Measurements from ENCODE around the gene C1QTNF3.

C1QTNF3 gene

GRCh38 chr5:34007201-34007620, 35.8 kb downstream of the C1QTNF3 start:
- H3K4me3 ChIP-seq (ENCODE audit: control insufficient read depth, low read depth, low read length) = peak overlapping the region; percentile 69
- no peak for TF ChIP-seq CTCF (conservative IDR thresholded peaks at IDR 0.05; ENCODE audit: control insufficient read depth, insufficient read depth, low read depth, low read length)

DNA sequence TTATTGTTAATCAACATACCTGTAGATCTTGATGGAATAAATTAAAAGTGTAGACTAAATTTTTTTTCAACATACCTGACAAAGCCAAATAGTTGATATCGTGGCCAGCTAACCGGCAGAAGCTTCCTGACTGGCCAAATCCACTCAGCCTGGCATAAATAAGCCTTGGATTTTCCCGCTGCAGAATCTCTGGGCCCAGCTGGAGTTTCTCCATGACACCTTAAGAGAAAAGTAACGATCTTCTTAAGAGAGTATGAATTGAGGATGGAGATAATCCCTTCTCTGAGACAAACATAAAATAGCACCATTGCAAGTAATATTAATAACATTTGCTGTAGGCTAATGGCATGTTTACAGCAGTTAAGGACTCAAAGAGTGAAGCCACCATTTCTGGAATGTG, 37.3 kb downstream of the C1QTNF3 start:
- no peak overlapping the region for H3K4me3 ChIP-seq (ENCODE audit: control insufficient read depth, low read depth, low read length)
- DNase-seq (ENCODE audit: low read depth) = no peak
- TF ChIP-seq CTCF (conservative IDR thresholded peaks at IDR 0.05; ENCODE audit: control insufficient read depth, insufficient read depth, low read depth, low read length) = no peak

More at GRCh38 chr5:34007201-34007620, 35.8 kb downstream of the C1QTNF3 start:
- DNase-seq (ENCODE audit: low read depth) = no peak

- H3K4me3 ChIP-seq (ENCODE audit: control insufficient read depth, low read depth, low read length) = no peak overlapping the region
- DNase-seq (ENCODE audit: low read depth) = no peak
- no peak for TF ChIP-seq CTCF (conservative IDR thresholded peaks at IDR 0.05; ENCODE audit: control insufficient read depth, insufficient read depth, low read depth, low read length)
These were observed 37.8 kb downstream of the C1QTNF3 start for GRCh38 chr5:34005211-34005610.

- H3K4me3 ChIP-seq (ENCODE audit: control insufficient read depth, low read depth, low read length) = no peak overlapping the region
- DNase-seq (ENCODE audit: low read depth) = no peak
- TF ChIP-seq CTCF (conservative IDR thresholded peaks at IDR 0.05; ENCODE audit: control insufficient read depth, insufficient read depth, low read depth, low read length) = no peak
These were observed 39.1 kb downstream of the C1QTNF3 start for GRCh38 chr5:34003941-34004340.

DNA sequence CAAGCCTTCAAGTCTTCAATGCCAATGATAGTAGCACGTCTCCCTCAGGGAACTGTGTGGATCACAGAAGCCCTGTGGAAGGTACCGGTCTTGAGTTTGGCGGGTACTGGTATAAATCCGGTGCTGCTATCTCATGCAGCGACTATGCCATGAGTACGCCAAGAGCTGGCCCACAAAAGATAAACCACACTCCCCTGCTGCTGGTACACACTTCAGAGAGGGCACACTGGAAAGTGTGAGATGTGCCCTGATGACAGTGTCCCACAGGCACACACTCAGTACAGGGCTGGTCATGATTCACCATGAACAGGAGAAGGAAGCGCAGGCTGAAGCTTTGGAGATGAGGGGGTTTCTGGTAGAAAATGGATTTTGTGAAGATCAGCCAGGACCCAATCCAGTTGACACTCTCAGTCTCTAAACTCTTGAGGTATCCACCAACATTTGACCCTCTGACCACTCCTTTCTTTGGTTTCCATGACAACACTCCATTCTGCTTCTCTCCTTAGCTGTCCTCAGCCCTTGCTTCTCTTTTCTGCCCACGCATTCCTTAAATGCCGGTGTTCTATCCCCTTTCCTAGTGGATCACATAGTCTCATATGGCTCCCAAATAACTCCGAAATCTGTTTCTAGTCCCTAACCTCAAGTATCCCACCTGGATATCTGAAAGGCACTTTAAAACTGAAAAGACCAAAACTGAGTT, 40.2 kb downstream of the C1QTNF3 start:
- TF ChIP-seq CTCF (conservative IDR thresholded peaks at IDR 0.05; ENCODE audit: control insufficient read depth, insufficient read depth, low read depth, low read length) = no peak
- no peak overlapping the region for H3K4me3 ChIP-seq (ENCODE audit: control insufficient read depth, low read depth, low read length)
- DNase-seq (ENCODE audit: low read depth) = no peak

GRCh38 chr5:34001241-34001841, 41.7 kb downstream of the C1QTNF3 start:
- DNase-seq (ENCODE audit: low read depth) = no peak
- no peak for TF ChIP-seq CTCF (conservative IDR thresholded peaks at IDR 0.05; ENCODE audit: control insufficient read depth, insufficient read depth, low read depth, low read length)
- H3K4me3 ChIP-seq (ENCODE audit: control insufficient read depth, low read depth, low read length) = no peak overlapping the region

All from fibroblast of mammary gland (primary cell).